ENCODE results near the gene PLEKHG3.

DNA sequence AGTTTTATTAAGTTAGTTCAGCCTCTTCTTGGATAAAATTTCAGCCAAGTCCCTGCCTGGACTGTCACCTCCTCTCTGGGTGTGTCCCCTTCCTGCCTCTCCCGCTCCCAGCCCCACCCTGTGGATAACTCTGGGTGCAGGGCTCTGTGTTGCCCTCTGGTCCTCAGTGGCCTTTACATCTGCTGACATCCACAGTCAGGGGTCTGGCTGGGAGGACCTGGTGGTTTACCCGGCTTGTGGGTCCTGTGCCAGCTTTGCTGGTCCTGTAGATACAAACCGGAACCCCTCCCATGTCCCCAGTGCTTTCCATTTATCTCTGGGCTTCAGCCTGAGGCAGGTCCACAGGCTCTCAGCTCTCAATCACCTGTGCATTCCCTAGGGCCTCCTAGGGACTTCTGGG lies 28.9 kb upstream of the PLEKHG3 start:
- TF ChIP-seq, protein P1, sequence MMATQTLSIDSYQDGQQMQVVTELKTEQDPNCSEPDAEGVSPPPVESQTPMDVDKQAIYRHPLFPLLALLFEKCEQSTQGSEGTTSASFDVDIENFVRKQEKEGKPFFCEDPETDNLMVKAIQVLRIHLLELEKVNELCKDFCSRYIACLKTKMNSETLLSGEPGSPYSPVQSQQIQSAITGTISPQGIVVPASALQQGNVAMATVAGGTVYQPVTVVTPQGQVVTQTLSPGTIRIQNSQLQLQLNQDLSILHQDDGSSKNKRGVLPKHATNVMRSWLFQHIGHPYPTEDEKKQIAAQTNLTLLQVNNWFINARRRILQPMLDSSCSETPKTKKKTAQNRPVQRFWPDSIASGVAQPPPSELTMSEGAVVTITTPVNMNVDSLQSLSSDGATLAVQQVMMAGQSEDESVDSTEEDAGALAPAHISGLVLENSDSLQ (IDR thresholded peaks at IDR 0.05): no peak
- TF ChIP-seq NFRKB (IDR thresholded peaks at IDR 0.05) (no peak), SP1 (IDR thresholded peaks at IDR 0.05) (no peak), BHLHE40 (IDR thresholded peaks at IDR 0.05; ENCODE audit: borderline replicate concordance) (no peak), ARNT (IDR thresholded peaks at IDR 0.05) (no peak), TARDBP (IDR thresholded peaks at IDR 0.05) (no peak)
